AG04450 (cell line): Measurements from ENCODE around the gene RPTOR. TPM values are rescaled to one million over a fixed set of nuclear protein-coding genes. Genes with fewer than 3 reads are reported as not detected.

Source experiments
- CTCF ChIA-PET: fragments of 300-600, 350-600 bp; formaldehyde crosslinking; extraction: SDS; loops from one replicate; lab custom pipeline; 2022; ENCODE audit warnings: antibody characterized with exemption, inconsistent platforms; lab: Charles Lee
- POLR2A ChIA-PET: fragments of 350-600 bp; formaldehyde crosslinking; extraction: SDS; loops from one replicate; lab custom pipeline; 2021; ENCODE audit warnings: antibody characterized with exemption, inconsistent platforms; lab: Yijun Ruan, JAX
- DNase-seq: peaks from one replicate; pipeline ENCODE4 v3.0.0-alpha.2; 2011; ENCODE audit warnings: low read depth, low spot score
- H3K27ac ChIP-seq: one replicate; pipeline ENCODE4 v1.5.1; 2012; ENCODE audit warnings: low read depth, low read length, control low read depth
- H3K27me3 ChIP-seq: one replicate; pipeline ENCODE4 v1.6.0; 2012; ENCODE audit warnings: low read length; ENCODE audit not compliant: control insufficient read depth, insufficient read depth
- H3K4me3 ChIP-seq: 2 replicates; pipeline ENCODE4 v1.5.1; 2011; ENCODE audit warnings: mild to moderate bottlenecking, low read depth, low read length, control low read depth
- H3K9me3 ChIP-seq: 2 replicates; pipeline ENCODE4 v1.5.1; 2012; ENCODE audit warnings: low read length; ENCODE audit not compliant: control insufficient read depth, insufficient read depth
- polyA plus RNA-seq: library from polyadenylated mRNA; depleted of rRNA; stranded (reverse); fragments of >200 nt; gene quantifications from 2 replicates; pipeline ENCODE4 v1.2.3, GENCODE V29; 2011
- TF ChIP-seq, protein P1 (sequence below): IDR thresholded peaks from 2 replicates; pipeline ENCODE4 v1.5.1; 2011; ENCODE audit warnings: low read depth, low read length, control low read depth, inconsistent platforms

RPTOR gene
- polyA plus RNA-seq, 1 experiment = 6.2 TPM

DNA sequence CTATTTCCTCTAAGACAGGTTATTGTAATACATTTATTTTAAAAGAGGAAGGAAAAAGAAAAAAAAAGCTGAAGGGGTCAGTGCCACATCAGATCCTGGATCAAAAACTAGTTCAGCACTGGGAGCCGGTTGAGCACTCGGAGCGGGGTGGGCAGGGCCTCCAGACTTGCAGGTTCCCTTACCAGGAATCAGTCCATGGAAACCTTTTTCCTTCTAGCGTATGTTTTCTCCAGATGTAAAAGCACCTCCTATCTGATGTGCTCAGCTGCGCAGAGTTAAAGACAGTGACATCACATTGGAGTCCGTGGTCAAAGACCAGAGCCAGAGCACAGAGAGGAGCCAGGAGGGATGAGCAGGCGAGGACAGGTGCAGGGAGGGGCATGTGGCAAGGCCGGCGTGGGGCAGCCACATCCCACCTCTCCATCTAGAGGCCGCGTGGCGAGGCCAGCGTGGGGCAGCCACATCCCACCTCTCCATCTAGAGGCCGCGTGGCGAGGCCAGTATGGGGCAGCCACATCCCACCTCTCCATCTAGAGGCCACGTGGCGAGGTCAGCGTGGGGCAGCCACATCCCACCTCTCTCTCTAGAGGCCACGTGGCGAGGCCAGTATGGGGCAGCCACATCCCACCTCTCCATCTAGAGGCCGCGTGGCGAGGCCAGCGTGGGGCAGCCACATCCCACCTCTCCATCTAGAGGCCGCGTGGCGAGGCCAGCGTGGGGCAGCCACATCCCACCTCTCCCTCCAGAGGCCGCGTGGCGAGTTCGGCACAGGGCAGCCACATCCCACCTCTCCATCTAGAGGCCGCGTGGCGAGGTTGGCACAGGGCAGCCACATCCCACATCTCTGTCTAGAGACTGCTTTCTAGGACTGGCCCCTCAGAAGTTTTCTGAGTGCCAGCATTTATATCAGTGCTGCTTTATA, 280.2 kb downstream of the RPTOR start:
- Histone ChIP-seq H3K9me3 (peaks cover 7% of the 10 kb centered on the region; the same call in 1 of the 2 replicates), H3K4me3 (no peak overlapping the region), H3K27ac (no peak overlapping the region), H3K27me3 (no peaks in the 10 kb centered on the region)
- ChIA-PET CTCF (no interaction called here), POLR2A (no interaction called here)
- TF ChIP-seq, protein P1, sequence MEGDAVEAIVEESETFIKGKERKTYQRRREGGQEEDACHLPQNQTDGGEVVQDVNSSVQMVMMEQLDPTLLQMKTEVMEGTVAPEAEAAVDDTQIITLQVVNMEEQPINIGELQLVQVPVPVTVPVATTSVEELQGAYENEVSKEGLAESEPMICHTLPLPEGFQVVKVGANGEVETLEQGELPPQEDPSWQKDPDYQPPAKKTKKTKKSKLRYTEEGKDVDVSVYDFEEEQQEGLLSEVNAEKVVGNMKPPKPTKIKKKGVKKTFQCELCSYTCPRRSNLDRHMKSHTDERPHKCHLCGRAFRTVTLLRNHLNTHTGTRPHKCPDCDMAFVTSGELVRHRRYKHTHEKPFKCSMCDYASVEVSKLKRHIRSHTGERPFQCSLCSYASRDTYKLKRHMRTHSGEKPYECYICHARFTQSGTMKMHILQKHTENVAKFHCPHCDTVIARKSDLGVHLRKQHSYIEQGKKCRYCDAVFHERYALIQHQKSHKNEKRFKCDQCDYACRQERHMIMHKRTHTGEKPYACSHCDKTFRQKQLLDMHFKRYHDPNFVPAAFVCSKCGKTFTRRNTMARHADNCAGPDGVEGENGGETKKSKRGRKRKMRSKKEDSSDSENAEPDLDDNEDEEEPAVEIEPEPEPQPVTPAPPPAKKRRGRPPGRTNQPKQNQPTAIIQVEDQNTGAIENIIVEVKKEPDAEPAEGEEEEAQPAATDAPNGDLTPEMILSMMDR = no peak
- no peak for DNase-seq

DNA sequence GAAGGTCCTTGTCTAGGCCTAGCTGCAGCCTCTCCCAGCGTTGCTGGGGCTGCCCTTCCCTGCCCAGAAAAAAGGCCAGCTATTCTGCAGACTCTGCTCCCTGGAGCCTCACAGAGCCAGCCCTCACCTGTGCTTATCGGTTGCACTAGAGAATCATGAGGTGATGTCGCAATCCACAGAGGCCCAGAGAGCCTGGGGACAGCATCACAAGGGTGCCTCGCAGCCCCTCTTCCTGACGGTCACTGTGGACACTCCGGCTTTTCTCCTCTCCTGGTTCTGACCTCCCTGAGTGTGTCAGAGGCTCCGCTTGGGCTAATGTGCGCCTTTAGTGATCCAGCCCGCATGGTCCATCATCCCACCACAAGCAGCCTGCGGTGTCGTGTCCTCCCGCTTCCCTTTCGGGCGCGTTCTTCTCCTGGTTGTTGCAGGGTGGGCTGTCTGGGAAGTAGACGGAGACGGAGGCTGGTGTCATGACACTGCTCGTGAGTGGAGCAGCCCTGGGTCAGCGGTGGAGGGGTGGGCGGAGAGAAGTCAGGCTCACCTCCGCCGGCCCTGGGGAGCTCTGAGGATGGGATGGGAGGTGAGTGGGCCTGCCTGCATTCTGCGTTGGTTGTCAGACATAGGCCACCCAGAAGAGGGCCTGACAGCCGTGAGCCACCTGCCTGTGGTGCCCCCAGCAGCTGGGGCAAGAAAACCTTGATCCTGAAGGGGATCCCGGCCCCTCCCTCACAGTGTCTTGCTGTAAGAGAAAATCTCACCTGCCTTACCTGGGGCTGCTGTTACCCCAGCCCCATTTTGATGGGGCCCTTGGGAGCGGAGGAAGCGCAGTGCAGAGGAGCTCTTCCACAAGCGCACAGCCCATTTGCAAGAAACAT, 281.1 kb downstream of the RPTOR start:
- ChIA-PET CTCF (interaction anchor here (0.9 kb wide), 1 partner anchor 40 kb away, joined by 3 read pairs; no protein-coding TSS in a partner anchor), POLR2A (no interaction called here)
- Histone ChIP-seq H3K4me3 (no peak overlapping the region), H3K27ac (no peak overlapping the region), H3K27me3 (no peaks in the 10 kb centered on the region), H3K9me3 (peaks cover 11% of the 10 kb centered on the region; the same call in 1 of the 2 replicates)
- TF ChIP-seq, protein P1 = no peak
- no peak for DNase-seq

DNA sequence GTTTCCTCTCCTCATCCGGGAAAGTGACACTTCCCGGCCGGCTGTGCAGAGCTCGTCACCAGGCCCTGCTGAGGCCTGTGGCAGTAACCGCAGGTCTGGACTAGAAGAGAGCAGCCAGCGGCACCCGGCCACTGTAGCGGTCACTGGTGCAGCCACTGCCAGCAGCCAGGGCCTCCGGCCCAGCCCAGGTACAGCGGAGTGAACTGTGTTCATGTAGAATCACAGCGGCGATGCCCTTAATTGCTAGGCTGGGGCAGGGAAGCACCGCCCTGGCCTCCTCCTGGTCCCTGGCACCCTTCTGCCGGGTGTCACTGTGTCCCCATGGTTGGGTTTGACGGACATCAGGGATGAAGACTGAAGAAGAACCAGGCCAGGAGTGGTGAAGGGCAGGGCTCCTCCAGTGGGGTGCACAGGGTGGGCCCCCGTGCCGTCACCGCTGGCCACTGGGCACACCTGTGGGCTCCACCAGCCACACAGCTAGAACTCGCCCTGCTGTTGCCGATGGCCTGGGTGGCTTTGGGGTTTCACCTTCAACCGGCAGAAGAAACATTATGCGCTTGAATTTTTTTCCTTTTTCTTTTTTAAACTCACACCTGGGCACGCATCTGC, 281.8 kb downstream of the RPTOR start:
- ChIA-PET CTCF (interaction anchor here (0.9 kb wide), 1 partner anchor 40 kb away, joined by 3 read pairs; no protein-coding TSS in a partner anchor), POLR2A (interaction anchor here (0.5 to 1.0 kb wide), 2 partner anchors 30 to 57 kb away, joined by 3 to 7 read pairs; no protein-coding TSS in a partner anchor)
- no peak overlapping the region for H3K4me3 ChIP-seq
- TF ChIP-seq, protein P1 = no peak
- peak overlapping the region; percentile 90 for H3K27ac ChIP-seq
- H3K9me3 ChIP-seq = peaks cover 11% of the 10 kb centered on the region; the same call in 1 of the 2 replicates
- DNase-seq = no peak
- no peaks in the 10 kb centered on the region for H3K27me3 ChIP-seq

DNA sequence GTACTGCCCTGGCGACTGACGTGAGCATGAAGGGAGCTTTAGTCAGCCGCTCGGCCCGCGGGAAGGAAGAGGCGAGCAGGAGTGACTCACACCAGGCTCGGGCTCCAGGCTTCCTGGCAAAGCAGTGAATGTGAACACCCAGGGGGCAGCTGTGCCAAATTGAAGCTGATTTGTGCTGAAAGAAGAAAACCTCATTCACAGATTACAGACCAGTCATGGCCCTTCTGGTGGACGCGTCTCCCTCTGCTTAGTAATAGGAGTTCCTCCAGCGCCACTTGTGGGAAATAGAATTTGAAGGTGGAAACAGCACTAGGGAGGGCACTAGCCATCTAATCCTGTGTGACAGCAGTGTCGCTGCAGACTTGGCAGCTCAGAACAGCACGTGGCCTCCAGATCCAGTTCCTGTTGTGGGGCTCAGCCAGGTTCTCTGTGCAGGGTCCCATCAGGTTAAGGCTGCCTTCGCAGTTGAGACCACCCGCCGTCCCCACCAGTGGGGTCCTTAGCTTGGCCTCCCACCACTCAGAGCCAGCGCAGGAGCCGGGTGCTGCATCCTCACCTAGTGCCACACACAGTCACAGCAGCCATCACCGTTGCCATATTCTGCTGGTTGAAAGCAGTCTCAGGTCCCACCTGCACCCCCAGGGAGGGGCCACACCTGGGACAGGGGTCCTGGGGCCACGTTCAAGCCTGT, 282.5 kb downstream of the RPTOR start:
- POLR2A ChIA-PET = interaction anchor here (0.5 to 1.0 kb wide), 2 partner anchors 29 to 56 kb away, joined by 3 to 7 read pairs; no protein-coding TSS in a partner anchor
- CTCF ChIA-PET = interaction anchor here (0.9 kb wide), 1 partner anchor 39 kb away, joined by 3 read pairs; no protein-coding TSS in a partner anchor

More for the DNA sequence above, 282.5 kb downstream of the RPTOR start:
- peak; percentile 93 for DNase-seq
- Histone ChIP-seq H3K27me3 (no peaks in the 10 kb centered on the region), H3K9me3 (peaks cover 11% of the 10 kb centered on the region; the same call in 1 of the 2 replicates), H3K27ac (peak overlapping the region; percentile 90), H3K4me3 (no peak overlapping the region)
- TF ChIP-seq, protein P1 = no peak; the same call in 1 of the 2 replicates
